HG03139 (cell line): Measurements from ENCODE around the gene ERAP2.
"Not testable (repeated sequence)": the region's sequence is repeated elsewhere in the genome, so short reads cannot be mapped to it uniquely, and the experiment has no call there.

Experiments used
- ATAC-seq: cut with Tn5 transposase; IDR thresholded peaks from one replicate; pipeline ENCODE4 v1.9.1; 2021; ENCODE audit not compliant: unreplicated experiment

ERAP2 gene

DNA sequence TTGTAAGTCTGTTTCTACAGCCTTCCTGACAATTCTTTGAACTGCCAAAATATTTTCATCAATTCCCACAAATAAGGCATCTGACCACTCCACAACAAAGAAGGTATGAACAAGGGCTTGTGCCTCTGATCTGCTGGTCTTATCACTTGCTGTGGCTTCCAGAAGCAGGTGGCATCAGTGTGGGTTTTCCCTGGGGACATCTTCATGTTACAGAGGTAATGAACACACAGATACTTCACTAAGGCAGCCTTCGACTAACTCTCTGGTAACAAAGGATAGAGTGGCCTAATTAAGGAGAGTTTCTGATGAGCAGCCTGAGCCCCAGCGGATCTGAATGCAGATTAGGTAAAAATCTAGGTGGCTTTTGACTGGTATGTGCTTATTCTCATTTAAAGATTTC is 15.2 kb upstream of the ERAP2 start:
- ATAC-seq = no peak

DNA sequence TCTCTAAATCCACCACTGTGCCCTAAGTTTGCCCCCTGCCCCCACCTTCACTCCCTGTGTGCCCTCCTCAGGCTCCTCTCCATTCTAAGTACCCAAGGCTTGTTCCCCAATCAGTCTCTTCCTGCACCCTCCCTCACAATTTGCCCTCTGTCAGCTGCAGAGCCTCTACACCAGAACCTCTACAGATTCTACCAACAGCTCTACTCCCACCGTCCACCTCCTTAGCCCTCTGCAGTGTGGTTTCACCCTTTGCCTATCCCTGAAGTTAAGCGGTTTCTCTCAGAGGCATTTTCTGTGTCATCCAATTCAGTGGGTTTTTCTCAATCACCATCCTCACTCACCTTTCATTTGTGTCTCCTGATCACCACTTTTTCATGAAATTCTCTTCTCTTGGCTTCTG is 13.2 kb upstream of the ERAP2 start:
- ATAC-seq = no peak

DNA sequence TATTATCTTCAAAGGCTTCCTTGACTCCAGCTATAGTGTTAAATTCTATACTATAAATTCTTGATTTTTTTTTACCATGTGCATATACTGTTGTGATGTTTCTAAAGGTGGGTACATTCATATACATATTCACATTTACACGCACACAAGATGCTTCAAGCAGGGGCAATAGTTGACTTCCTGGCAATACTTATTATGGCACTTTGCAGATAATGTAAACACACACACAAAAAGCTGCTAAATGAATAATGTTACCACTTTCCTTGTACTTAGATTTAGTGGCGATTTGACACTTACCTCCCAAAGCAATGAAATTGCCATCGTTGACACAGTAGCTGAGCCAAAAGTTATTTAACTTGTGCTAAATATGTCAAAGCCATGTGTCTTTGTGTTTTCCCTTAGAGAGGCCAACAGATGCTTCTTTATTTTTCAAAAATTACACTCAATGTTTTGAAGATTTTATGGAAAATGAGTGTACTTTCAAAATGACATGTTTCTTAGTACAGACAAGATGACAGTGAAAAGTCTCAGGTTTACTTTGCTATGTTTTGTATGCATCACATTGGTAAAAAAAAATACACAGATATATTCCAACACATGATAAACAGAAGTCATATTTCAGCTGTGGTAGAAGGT is 12.2 kb upstream of the ERAP2 start:
- no peak for ATAC-seq

DNA sequence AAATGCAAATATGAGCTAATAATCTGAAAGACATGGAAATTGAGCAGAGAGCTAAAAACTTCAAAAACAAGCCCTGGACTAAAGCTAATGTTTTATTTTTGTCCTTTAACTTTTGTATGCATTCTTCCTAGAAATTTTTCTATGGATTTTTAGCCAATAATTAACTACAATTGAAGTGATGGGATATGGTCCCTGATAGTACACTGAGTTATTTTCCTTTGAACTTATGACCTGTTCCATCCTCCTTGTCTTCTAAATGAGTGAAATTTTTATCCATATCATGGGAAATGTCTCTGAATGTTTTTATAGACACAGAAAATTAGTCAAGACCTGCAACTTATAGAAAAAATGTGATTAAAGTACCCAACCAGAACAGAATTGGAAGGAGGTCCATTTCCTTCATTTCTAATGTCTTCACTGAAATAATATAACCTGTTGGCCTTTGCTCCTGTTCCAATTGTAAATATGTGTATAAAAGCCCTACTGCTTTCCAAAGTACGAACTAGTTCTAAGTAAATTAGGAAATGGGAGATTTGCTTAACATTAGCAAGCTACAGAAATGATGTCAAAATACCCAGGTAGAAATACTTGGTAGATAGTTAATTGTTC is 11.3 kb upstream of the ERAP2 start:
- no peak for ATAC-seq

DNA sequence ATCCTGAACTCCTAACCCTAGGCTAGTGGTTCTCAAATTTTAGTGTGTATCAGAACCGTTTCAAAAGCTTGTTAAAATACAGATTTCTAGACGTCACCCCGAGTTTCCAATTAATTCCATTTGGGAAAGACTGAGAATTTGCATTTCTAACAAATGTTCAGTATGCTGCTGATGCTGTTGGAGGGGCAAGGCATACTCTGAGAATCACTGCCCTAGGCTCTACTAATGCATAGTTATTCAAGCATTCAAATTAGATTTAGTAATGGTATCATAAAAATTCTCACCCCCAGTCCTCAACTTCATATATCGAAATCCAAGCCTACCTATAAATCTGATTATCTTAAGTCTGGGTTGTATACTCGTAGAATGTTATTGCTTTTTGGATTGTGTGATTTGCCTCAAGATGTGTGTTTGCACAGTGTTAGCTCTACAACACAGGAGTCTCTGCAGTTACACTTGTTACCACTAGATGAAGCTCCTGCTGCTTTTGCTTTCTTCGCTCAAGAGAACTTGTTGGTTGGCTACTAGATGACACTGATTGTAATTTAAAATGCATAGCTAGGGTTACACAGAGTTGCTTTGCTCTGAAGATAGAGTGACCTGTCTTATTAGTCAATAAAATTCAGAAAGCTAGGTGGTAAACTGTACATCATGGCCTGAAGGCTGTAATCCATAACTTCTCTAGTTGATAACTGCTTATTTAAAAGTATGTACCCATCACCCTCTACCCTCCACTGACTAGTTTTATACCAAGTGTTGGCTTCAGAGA is 7.5 kb upstream of the ERAP2 start:
- ATAC-seq = peak; percentile 60

DNA sequence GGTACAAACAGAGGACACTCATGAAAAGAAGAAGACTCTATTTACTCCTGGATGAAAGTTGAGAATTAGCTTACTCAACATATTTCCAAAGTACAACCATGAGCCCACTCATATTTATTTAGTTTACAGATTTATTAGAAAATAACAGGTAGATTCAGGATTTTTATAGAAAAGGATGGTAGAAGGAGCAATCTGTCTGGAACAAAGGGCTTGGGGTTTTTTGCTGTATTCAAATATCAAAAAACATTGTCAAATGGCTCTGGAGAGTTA is 7.0 kb upstream of the ERAP2 start:
- ATAC-seq = no peak

DNA sequence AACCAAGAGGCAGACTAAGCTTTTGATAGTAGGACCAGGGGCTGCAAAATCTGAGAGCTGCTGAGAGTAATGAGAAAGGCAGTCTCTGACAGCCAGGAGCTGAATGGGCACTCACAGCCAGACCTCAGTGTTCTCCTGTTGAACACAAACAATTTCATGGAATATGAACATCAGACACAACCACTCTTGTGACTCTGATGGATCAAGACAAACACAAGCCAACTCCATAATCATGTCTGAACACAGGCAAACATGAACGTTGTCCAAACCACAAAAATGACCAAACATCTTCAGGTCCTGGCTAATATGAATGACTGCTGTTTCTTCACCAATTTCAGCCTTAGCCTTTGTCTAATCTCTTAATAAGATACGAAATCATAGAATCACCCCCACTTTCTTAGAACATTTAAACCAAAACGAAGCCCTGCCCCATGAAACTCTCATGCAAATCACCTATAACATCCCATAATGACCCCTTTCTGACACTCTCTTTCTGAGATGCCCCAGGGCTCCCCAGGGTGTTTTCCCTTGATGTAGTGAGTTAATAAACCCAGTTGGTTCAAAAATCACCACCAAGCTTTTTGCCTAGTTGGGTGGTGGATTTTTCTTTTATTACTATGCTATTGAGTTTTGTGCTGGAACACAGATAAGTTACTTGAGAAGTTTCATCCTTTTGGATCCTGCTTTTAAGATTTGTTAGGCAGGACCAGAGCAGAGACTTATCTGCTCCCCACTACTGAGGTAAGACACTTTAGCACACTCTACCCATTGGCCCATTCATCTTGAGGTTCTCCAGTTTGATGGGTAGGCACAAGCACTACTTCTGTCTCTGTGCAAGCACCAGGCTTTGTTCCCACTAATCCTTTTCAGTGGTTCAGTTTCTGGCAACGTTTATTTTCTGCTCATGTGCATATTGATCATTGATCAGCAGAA is 5.9 kb upstream of the ERAP2 start:
- ATAC-seq = peak; percentile 65

DNA sequence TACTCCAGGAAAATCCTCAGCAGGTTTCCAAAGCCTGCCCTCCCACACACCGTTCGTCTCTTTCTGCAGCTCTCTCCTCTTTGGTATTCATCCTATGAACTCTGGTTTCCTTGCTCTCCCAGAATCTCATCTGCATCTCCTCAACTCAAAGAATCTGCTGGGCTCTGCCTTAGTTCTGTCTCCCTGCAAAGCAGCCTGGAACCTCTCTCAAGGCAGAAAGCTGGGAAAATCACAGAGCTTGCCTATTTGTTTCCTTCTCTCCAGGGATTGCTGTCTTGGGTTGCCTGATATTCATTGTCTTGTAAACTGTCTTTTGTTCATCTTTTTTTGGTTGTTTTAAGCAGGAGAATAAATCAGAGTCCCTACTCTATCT is 5.3 kb upstream of the ERAP2 start:
- no peak for ATAC-seq

DNA sequence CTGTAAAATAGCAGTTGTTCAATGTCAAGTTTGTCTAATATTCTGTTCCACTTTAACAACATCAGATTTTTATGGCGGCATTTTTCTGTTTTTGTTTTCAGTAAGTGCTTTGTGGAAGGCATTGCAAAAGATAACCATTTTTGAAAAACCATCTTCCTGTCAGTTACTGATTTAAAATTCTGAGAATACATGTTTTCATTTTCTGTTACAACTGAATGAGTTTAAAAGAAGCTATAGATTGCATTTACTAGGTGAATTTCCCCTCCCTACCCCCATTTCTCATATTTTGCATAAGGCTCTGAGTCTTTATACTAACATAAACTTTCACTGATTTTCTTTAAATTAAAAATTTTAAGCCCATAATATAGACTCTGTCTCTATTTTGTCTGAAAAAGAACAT is 4.6 kb upstream of the ERAP2 start:
- no peak for ATAC-seq

DNA sequence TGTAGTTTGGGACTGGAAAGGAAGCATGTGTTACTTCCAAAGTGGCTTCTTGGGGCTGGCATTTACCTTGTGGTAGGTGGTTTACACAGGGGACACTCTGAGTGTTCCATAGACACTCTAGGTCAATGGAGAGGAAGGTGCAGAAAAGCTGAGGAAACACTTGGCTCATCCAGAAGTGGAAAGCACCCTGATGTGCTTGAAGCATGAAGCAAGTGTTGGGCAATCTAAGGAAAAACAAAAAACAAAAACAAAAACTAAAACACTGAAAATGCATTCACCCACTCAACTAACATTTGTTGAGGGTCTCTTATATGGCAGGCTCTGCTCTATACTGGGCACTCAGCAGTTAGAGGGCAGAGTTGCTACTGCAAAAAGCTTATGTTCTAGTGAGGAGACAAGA is 2.9 kb upstream of the ERAP2 start:
- ATAC-seq = no peak

DNA sequence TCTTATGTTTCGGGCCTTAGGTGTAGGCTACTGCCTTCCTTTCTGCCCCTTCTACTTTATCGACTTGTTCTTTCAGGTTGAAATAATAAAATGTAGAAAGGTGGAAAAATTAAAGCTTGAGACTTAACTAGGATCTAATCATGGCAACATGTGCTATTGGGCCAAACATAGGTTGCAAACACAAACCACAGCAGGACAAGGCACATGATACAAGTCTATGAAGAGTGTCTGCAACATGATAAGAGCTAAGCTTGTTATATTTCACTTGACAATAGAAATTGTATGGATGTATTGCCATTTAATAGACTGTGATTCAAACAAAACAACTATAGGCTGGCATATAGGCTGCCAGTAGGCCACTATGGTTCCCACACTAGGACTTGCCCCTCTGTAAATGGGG is 1.7 kb upstream of the ERAP2 start:
- ATAC-seq = no peak

DNA sequence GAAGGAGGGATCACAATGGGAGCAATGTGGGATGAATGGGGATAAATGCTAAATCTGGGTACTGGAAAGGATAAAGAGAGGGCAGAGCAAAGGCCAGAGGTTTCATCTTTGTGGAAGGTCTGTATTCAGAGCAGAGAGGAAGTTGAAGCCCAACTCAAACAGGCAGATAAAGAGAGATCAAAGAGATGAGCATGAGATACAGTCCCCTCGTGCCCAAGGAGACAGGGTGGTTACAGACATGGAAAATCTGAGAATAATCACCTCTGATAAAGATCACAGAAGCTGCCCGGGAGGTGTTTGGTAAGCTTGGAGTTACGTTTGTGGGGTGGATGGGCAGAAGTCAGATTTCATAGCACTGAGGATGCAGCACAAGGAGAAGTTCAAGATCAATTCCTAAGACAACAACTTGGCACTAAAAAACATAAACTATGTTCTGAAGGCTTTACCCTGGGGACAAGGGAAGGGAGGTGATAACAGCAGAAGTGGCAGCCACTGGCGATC is 459 bp upstream of the ERAP2 start:
- ATAC-seq = no peak

DNA sequence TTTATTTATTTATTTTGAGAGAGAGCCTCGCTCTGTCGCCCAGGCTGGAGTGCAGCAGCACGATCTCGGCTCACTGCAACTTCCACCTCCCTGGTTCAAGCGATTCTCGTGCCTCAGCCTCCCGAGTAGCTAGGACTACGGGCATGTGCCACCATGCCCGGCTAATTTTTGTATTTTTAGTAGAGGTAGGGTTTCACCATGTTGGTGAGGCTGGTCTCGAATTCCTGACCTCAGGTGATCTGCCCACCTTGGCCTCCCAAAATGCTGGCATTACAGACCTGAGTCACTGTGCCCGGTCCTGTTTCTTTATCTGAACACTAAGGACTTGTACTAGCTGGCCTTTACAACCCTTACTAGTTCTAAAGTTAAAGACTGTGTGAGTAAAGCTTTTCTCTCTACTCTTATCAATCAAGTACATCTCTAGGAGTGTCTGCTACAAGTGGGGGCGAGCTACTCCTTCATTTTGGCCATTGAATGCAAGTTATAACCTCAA is 723 bp downstream of the ERAP2 start:
- ATAC-seq = not testable (repeated sequence)

DNA sequence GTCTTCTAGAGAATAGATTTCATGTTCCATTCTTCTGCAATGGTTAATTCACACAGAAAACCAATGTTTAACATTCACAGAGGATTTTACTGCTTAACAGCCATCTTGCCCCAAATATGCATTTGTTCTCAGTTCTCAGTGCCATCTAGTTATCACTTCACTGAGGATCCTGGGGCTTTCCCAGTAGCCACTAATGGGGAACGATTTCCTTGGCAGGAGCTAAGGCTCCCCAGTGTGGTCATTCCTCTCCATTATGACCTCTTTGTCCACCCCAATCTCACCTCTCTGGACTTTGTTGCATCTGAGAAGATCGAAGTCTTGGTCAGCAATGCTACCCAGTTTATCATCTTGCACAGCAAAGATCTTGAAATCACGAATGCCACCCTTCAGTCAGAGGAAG is 3.4 kb downstream of the ERAP2 start:
- ATAC-seq = no peak

DNA sequence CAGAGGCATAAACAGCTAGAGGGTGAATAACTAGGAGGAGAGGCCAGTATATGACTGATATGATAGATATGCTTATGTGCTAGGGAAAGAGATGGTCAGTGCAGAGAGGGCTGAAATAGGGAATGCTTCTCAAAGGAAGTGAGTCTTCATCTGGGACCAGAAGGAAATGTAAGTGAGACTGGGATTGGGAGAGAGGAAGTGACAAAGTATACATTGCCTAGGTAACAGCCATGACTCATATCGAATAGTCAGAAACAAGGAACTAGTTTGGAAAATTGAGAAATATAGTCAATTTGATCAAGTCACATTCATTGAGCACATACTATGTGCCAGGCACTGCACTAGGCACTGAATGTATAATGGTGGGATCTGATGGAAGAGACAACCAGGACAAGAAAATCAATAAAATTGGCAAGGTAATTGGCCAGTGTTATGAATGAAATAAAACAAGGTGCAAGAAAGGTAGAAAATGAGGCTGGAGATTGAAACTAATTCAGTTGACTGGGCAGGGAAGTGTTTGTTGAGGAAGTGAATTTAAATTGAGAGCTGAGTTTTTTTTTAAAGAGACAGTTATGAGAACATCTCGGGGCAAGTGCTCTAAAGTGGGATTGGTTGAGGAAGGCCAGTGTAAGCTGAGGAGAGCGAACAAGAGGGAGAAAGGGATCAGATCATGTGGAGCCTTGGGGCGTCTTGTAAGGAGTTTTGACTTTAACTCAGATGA is 4.3 kb downstream of the ERAP2 start:
- ATAC-seq = no peak

DNA sequence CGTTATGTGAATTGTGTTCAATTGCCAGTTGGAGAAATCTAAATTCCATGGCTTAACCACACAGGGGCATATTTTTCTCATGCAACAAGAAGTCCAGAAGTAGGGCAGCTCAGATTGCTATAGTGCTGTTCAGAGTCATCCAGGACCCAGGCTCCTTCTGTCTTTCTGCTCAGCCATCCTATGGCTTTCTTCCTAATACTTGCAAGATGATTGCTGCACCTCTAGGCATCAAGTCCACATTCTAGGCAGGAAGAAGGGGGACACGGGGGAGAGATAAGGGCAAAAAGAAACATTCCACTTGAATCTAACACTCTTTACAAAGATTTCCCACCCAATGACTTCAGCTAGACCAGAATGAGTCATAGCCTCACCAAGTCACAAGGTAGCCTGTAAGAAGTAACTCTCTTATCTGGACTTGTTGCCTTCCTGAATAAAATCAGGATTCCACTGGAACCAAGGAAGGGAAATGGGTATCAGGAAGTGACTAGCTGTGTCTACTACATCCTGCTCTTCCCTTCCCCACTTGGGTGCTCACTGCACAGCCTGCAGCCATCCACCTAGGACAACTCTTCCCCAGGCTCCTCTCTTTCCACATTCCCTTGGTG is 5.3 kb downstream of the ERAP2 start:
- no peak for ATAC-seq

DNA sequence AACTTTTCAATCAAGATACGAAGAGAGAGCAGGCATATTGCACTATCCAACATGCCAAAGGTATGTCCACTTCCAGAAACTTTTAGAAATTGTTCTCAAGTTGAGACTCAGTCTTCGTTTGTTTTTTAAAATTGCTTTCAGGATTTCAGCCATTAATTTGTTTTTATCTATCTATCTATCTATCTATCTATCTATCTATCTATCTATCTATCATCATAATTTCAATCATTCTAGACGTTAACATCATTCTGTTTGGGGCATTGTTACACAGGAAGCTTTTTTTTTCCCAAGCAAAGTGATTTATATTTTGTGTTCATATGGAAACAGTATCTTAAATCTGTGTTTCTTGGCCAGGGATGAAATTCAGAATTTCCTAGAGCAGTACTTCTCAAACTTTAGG is 7.6 kb downstream of the ERAP2 start:
- no peak for ATAC-seq

DNA sequence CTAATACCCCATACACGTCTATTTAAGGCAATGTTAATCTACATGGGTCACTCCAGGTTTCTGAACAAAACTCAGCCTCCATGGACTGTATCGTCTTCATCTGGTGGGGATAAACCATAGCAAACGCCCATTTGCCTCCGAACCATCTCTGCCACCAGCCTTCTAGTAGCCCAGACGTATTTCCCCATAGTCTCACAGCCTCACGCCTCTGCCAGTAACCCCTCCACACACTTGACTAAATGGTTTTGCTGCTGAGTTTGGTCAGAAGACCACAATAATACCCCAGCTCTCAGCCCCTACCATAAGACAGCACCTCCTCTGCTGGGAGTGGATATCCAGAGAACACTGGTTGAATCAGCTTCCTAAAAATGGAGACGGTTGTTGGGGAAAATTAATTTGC is 8.7 kb downstream of the ERAP2 start:
- ATAC-seq = no peak

DNA sequence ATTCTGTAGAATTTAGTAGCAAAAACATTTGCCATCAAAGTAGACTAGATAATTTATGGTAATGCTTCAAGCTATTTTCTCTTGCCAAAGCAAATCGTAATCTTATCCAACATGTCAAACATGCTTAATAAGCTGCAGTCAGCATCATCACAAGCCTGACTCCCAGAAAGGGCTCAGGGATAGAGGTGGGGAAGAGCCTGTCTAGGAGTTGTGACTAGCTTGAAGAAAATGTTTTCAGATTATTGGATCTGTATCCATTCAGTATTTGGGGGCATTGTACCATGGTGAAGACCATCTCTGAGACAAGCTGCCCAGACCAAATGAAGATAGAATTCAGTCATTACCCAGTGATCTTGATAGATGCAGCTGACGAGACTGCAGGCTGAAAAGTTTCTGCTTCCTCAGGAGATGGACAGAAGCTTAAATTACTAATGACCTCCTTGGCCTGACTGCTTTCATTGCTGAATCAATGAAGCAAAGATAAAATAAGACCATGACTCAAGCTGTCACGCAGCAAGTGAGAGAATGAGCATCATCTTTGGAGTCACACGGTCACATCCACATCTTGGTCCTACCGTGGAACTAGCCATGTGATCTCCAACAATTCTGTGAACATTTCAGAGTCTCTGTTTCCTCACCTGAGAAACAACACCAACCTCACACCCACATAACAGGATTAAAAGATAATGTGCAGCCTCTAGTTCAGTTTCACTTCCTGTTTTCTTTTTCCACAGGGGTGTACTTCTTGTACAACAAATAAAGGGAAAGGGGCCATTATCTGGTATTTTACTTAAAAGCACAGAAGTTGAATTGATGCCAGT is 9.4 kb downstream of the ERAP2 start:
- peak; percentile 80 for ATAC-seq
